Inferior parietal cortex (tissue), 1 donor: ENCODE measurements around the gene PTPRH.

Experiments used
- DNase-seq: peaks from one replicate; pipeline ENCODE4 v3.0.0-alpha.2; 2016; ENCODE audit errors: extremely low spot score

The PTPRH gene, protein sequence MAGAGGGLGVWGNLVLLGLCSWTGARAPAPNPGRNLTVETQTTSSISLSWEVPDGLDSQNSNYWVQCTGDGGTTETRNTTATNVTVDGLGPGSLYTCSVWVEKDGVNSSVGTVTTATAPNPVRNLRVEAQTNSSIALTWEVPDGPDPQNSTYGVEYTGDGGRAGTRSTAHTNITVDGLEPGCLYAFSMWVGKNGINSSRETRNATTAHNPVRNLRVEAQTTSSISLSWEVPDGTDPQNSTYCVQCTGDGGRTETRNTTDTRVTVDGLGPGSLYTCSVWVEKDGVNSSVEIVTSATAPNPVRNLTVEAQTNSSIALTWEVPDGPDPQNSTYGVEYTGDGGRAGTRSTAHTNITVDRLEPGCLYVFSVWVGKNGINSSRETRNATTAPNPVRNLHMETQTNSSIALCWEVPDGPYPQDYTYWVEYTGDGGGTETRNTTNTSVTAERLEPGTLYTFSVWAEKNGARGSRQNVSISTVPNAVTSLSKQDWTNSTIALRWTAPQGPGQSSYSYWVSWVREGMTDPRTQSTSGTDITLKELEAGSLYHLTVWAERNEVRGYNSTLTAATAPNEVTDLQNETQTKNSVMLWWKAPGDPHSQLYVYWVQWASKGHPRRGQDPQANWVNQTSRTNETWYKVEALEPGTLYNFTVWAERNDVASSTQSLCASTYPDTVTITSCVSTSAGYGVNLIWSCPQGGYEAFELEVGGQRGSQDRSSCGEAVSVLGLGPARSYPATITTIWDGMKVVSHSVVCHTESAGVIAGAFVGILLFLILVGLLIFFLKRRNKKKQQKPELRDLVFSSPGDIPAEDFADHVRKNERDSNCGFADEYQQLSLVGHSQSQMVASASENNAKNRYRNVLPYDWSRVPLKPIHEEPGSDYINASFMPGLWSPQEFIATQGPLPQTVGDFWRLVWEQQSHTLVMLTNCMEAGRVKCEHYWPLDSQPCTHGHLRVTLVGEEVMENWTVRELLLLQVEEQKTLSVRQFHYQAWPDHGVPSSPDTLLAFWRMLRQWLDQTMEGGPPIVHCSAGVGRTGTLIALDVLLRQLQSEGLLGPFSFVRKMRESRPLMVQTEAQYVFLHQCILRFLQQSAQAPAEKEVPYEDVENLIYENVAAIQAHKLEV

DNA sequence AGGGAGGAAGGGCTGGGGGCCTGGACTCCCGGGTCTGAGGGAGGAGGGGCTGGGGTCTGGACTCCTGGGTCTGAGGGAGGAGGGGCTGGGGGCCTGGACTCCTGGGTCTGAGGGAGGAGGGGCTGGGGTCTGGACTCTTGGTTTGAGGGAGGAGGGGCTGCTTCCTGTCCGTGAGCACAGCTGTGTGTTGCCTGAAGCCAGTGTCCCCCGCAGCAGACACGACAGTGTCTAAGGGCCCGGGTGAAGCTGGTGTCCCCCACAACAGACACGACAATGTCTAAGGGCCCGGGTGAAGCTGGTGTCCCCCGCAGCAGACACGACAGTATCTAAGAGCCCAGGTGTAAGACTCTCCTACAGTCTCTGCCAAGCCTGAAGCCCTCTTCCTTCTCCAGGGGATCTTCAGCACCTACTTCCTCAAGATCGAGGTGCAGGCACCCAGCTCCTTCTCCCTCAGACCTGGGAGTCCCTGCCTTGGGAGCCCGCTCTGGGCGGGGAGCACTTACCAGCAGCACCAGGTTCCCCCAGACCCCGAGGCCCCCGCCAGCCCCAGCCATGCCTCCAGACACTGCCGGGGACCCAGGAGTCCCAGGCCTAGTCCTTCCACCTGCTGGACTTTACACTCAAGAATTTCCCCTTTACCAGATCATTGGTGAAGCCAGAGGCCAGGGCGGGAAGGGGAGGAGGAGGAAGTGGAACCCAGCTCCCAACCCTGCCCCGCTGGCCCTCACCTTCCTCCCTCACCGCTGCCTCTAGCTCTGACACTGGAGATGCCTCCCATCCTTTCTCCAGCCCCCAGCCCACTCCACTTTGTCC, at the start of gene PTPRH:
Gene PTPRH (minus strand): TSS at position 622 of the 813 bp plus-strand sequence. CDS start 68 bp downstream, at position 554.
- no peak for DNase-seq

DNA sequence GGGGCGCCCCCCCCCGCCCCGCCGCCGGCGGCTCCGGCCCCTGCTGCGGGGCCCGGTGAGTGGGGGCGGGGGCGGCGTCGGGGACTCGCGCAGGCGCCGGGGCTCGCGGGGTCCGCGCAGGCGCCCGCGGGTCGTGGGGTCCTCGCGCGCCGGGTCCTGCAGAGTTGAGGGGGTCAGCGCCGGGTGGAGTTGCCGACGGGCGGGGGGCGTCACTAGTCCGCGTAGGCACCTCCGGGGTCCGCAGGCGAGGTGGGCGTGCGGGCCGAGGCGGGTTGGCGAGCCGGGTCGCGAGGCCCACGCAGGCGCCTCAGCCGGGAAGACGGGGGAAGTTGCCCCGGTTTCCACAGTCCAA, 49.2 kb upstream of the PTPRH start:
- no peak for DNase-seq

DNA sequence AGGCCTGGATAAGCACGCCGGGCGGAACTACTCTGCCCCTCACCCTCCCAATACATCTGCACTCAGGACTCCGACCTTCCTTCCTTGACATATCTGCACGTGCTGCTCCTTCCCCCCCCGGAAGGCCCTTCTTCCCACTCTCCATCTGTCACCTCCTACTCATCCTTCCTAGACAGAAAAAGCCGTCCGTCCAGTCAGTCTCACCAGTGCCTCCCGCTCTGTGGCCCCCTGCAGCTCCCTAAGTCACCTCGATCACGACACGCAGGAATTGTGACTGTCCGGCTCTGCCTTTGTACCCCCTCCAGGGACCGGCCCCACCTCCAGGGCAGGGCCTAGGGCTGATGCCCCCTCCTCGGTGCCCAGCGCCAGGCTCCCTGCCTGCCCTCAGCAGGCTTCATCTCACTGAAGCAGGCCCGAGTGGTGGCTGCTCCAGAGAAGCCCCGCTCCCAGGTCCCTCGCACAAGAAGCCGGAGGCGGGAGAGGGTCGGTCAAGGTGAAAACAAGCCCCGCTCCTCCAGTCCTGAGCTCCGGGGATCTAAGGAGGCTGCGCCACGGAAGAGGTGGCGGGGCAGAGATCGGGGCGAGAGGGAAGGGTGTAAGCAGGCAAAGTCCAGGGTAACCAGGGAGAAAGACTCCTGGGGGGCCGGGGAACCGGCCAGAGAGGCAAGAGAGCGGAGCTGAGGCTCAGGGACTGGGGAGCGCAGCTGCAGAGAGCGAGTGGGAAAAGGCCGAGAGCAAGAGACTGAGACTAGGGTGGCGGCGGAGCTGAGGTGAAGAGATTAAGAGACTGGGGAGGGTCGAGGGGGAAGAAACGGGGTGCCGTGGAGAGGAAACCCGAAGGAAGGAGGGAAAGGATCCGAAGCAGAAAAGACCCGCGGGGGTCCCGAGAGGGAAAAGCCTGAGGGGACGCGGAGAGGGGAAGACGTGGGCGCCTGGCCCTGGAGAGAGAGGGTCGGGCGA, 48.4 kb upstream of the PTPRH start:
- DNase-seq, result no peak

DNA sequence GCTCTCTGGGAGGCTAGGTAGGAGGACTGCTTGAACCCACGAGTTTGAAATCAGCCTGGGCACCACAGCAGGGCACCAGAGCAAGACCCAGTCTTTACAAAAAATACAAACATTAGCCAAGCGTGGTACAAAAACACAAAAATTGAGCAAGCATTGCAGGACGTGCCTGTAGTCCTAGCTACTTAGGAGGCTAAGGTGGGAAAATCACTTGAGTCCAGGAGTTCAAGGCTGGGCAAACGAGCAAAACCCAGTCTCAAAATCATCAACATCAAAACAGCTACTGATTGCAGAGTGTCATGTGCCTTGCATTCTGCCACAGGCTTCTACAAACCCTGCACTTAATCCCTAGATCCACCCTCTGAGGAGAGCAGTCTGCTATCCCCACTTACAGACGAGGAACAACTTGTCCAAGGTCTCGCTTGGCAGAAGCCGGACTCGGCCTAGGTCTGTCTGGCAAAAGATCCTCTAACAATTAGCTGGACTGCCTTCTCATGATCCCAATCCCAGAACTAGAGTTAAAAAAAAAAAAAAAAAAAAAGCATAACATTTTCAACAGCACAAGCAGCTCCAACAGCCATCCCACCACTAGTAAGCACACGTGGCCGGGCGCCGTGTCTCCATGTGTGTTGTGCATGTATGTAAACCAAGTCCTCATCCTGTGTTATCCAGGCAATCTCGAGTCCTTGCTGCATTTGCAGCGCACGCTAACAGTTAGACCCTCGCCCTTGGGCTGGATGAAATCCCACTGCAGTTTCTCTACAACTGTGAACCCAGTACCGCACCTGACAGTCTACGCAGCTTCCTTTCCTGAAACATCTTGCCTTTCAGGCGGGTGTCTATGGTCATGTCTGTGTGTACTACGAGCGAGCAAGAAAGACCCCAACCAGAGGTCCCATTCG, 47.5 kb upstream of the PTPRH start:
- no peak for DNase-seq

DNA sequence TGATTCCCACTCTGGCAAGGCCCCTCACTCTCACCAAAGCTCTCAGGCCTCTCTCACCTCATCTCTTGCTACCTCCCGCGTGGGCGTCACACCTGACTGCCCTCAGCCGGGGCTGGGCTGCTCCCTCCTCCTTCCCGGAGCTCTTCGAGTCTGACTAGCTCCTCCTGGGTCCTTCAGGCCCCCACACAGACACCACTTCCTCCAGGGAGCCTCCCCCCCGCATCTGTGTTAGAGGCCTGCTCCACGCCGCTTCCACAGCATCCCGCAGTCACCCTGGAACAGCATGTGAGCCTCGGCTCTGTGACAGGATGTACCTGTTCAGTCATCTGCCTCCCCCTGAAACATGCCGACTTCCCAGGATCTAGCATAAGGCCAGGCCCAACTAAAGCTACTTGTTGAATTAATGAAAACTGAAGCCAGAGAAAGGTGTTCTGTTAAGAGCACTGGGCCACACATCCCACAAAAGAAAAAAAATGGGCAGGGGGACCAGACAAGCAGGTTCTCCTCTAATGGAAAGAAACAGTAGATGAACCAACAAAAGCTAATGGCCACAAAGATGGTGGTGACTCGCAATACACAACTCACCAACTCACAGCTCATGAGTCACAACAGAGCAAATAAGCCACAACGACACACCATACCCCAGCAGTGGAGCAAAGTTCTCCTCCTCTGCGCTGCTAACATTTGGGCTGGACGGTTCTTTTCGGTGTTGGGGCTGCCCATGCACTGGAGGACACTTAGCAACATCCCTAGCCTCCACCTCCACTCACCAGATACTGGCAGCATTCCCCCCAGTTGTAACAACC, 46.5 kb upstream of the PTPRH start:
- no peak for DNase-seq

DNA sequence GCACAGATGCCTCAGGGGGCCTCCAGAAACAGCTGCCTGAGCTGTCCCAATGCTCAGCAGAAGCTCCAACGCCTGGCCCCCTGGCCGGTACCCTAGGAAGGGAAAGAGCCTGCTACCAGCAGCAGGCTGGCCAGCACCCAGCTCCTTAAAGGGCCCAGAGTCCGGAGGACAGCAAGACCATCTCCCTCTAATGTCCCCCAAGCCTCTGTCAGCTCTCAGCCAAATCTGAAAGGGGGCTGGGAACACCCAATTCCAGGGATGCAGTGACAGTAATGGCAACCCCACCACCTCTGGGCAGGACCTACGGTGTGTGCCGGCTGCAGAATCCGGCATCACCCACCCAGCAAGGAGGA, 45.3 kb upstream of the PTPRH start:
- DNase-seq, result no peak

DNA sequence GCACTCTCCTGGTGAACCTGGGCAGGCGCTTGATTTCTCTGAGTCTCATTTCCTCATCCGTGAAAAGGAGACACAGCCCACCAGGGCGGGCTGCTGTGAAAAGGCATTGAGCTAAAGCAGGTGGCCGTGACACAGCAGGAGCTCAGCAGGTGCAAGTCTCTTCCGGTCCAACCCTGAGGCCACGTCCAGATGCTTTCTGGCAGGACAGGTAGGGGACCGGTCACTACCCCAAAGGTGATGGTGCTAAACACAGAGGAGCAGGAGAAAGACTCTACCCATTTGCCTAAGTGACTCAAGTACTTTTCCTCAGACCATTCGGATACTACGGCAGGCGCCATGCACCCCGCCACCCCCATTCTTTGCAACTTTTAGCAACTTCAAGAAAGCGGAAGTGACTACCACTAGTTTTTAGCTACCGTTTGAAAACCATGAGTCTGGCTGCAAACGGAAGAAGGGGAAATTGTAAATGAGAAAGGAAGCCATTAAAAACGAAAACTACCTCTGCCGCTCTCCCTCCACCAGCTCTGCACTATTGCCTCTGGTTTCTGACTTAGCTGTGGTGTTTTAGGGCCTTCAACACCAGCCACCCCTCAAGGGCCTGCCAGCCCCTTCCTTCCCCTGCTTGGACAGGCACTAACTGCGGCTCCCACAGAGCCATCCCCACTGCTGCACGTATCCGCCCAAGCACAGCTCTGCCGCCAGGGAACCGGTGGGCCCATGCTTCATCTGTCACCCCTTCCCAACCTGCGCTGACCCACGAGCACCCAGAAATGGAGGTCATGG, 44.7 kb upstream of the PTPRH start:
- no peak for DNase-seq

DNA sequence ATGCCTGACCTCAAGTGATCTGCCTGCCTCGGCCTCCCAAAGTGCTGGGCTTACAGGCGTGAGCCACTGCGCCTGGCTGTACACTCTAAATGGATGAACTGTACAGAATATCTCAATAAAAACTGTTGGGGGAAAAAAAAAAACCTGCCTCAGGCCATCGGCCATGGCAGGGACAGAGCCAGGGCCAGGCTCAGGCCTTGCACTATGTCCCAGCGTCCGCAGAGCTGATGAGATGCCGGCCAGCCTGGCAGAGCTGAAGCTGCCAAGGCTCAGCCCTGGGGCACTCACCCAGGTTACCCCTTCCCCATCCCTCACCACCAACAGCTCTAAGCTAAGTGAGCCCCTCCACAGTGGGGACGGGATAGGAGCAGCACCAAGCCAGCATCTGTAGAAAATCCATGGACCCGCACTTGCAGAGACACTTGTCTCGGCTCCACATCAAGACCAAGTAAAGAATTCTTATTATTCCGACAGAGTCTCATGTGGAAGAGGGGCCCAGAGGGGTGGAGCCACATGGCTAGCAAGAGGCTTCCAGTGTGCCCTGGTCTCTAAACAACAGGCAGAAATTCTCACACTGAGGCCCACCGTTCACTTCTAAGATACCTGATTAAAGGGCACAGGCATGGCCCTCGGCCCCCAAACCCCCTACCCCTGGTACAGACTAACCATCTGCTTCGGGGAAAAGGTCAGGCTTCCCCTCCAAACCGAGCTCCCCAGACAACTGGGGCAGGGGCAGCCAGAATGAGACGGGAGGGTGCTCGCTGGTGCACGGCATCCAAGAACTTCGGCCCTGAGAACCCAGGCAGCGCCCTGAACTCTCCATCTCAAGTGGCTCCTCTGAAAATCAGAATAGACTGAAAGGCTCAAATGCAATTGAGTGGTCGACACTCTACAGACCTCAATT, 43.7 kb upstream of the PTPRH start:
- DNase-seq, result no peak

DNA sequence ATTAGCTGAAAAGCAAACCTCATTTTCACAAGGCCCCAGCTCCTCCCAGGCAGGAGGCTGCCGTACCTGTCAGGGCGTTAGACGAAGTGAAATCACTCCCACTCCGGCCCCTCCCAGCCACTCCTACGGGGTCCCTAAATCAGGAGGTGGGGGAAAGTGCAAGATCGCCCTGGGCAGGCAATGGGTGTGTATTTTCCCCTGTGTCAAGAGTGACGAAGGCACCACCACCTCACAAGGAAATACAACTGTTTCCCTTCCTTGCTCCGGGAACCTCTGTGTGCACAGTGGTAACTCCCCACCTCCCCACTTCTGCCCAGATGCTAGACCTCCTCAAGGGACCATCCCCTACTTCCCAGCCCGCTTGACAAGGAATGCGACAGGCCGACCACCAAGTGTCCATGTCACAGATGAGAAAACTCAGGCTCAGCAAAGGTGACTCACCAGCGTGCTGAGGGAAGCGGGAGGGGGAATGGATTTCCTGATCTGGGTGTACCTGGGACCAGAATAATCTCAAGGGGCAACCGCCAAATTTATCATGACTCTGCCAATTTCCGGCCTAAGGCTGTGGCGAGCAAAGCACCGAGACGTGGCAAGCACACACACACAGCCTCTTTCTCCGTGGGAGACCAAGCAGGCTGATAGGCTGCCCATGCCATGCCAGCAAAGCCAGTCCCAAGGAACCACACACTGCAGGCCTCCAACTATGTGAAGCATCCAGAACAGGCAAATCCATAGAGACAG, 42.2 kb upstream of the PTPRH start:
- no peak for DNase-seq

DNA sequence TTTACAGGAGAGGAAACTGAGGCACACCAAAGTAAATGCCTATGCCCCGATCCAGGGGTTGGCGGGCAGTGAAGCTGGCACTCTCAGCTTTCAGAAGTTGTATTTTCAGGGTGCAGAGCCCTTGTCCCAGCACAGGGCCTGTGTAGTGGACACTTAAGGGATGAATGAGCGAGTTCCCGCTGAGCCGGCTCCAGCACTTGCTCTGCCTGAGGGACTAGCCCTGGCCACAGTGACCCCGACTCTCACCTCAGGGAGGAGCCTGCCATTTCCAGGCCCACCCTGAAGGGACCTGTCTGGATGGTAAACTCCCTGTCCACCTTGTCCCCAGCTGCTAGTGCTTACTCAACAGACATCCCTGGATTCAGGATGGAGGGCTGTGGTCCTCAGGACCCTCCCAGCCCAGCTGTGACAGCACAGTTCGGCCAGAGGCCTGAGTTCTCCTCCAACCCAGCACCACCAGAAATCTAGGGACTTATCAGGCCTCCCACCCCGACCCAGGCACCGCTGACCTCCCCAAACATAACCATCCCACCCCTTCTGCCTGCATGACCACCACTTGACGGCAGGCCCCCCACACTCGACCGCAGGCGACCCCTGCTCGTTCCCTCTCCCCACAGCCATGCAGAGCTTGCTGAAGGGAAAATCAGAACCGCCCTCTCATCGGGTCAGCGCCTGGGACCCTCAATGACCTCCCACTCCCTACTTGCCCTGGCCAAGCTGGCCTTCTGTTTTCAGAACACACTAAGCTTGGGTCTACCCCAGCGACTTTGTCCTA, 41.1 kb upstream of the PTPRH start:
- DNase-seq, result no peak

DNA sequence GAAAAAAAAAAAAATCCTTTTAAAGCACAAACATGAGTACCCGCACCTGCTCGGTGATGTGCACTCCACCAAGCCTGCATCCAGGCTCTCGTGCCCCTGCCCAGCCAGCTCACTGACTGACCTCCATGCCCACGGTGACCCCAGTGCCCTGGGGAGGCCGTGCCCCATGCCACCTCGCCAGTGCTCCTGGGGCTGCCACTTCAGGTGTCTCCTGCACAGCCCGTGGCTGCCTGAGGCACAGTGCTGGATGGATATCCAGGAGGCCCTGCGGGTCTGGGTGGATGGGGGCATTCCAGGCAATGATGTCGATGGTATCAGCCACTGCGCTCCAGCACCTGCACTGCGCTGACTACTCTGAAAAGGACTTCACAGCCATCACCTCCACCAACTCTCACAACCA, 40.5 kb upstream of the PTPRH start:
- DNase-seq, result no peak

DNA sequence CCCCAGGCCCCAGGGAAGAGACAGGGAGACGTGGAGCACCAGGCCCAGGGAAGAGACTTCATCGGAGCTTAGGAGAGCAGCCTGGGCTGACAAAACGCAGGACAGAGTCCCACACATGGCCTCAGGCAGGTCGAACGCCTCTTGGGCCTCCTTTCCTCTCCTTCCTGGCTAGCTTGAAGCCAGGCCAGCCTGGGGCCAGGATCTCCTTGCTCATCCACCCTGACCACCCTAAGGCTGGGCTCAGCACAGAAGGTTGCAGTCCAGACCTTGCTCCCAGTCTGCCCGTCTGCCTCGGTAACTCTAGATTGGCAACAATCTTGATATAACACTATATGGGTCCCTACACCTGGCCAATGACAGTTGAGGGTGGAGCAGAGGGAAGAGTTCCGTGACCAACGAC, 39.4 kb upstream of the PTPRH start:
- no peak for DNase-seq

DNA sequence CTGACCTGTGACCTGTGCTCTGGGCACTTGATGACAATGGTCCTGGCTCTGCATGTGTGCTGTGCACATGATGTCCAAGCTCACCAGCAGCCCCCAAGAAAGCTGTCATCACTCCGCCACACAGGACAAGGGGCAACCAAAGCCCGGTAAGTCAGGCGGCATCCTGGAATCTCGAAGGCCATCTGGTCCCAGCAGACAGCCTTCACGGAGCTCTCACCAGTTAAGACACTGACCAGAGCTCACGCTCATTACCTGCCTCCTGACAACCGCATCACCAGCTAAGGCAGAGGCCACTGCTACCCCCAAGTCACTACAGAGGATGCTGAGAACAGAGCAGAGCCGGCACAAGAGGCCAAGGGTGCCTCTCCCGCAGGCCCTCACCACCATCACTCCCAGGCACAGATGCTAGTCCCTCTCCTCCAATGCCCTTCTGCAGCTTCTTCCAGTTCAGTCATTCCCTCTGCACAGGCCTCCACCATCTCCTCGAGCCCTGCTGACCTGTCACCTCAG, 38.9 kb upstream of the PTPRH start:
- no peak for DNase-seq

DNA sequence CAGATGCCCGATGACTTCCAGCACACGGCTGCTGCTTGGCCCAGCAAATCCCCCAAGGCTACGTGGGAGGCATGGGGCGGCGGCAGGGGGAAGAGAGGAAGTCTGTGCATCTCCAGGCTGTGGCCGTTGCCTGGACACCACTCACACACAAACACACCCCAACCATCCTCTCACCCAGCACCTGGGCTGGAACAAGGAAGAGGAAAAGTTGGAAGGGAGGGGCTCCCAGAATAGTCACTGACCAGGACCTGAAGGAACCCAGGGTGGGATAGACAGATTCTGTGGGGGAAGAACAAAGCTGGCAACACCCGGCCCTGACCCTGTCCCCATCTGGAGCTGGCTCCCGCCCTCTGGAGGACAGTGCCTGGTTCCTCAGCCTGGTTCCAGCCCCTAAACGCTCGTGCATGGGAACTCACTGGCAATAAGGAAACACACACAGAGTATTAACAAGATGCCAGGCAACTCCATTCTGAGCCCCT, 38.4 kb upstream of the PTPRH start:
- DNase-seq, result no peak
